Colonic mucosa (tissue), 4 donors: Measurements from ENCODE around the gene SORT1. TPM values are rescaled to one million over a fixed set of nuclear protein-coding genes. Genes with fewer than 3 reads are reported as not detected.
"Not testable (repeated sequence)": the region's sequence is repeated elsewhere in the genome, so short reads cannot be mapped to it uniquely, and the experiment has no call there.

Experiments
- DNase-seq: peaks from one replicate; pipeline ENCODE4 v3.0.0-alpha.2; 2020
- H3K27ac ChIP-seq: fragments of 200-600 bp; one replicate; pipeline ENCODE4 v1.8.0; 2021
- H3K27me3 ChIP-seq: fragments of 200-600 bp; one replicate; pipeline ENCODE4 v1.8.0; 2021
- H3K36me3 ChIP-seq: fragments of 200-600 bp; one replicate; pipeline ENCODE4 v1.8.0; 2021
- H3K4me1 ChIP-seq: fragments of 200-600 bp; one replicate; pipeline ENCODE4 v1.8.0; 2021; ENCODE audit warnings: mild to moderate bottlenecking
- H3K4me3 ChIP-seq: fragments of 200-600 bp; one replicate; pipeline ENCODE4 v1.8.0; 2021
- H3K9ac ChIP-seq, 2 donors: one replicate each; pipeline ENCODE4 v1.7.0; 2013; ENCODE audit warnings: control low read depth in 2 of 2, low read depth in 2 of 2, low read length in 2 of 2
- H3K9me3 ChIP-seq: fragments of 200-600 bp; one replicate; pipeline ENCODE4 v1.8.0; 2021
- intact Hi-C: fragments of 100-400 bp; cut with DNase I; formaldehyde crosslinking; loops from one replicate; pipeline ENCODE4 v1.14.1; 2022
- total RNA-seq, 2 donors: library from RNA; stranded (reverse); fragmentation: NEBNext Ultra II Directional in 1 of 2; extraction: Animal tissue kit (Norgen Biotek cat#: 25700) in 1 of 2; gene quantifications; one replicate each; pipeline ENCODE4 v1.2.1, GENCODE V29; 2021
- TF ChIP-seq, protein P1 (sequence below): fragments of 200-600 bp; IDR thresholded peaks from one replicate; pipeline ENCODE4 v1.8.0; 2022; ENCODE audit warnings: antibody characterized with exemption, mild to moderate bottlenecking
- donor health status: healthy.
- donor health status: DM: no; HTN: no; CAD: no.
- donor health status: DM: no; HTN: no; CAD: no.

SORT1 gene
- total RNA-seq, 2 donors from 2014 or later = 76.2 to 134 TPM

DNA sequence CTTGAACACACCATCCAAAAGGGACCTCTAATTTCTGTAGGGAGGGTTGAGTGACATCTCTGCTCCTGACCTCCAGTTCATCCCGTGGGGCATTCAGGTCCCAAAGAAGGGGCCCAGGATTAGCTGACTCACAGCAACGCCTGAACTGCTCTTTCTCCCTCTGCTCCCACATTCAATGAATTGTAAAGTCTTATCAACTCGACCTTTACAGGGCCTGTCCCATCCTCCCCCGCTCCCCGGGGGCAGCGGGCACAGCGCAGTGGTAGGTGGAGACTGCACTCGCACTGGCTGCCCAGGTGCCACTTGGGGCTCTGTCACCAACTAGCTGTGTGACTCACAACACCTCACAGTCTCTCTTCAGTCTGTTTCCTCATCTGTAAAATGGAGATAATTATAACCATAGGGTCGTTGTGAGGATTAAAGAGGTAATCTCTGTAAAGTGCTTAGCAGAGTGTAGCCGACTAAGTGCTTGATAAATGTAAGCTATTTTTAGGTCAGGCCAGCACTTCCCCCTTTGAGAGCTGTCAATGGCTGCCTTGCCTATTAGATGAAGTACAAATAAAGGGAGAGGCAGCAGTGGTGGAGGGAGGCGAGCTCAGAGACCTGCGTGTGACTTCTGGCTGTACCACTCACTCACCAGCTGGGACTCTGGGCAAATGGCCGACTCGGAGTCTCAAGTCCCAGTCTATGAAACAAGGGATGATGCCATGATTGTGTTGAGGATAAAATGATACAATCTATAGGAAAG, 90.3 kb downstream of the SORT1 start:
- H3K4me1 ChIP-seq = no peaks in the 10 kb centered on the region
- no peaks in the 10 kb centered on the region for H3K9me3 ChIP-seq
- H3K27me3 ChIP-seq = no peaks in the 10 kb centered on the region
- TF ChIP-seq, protein P1, sequence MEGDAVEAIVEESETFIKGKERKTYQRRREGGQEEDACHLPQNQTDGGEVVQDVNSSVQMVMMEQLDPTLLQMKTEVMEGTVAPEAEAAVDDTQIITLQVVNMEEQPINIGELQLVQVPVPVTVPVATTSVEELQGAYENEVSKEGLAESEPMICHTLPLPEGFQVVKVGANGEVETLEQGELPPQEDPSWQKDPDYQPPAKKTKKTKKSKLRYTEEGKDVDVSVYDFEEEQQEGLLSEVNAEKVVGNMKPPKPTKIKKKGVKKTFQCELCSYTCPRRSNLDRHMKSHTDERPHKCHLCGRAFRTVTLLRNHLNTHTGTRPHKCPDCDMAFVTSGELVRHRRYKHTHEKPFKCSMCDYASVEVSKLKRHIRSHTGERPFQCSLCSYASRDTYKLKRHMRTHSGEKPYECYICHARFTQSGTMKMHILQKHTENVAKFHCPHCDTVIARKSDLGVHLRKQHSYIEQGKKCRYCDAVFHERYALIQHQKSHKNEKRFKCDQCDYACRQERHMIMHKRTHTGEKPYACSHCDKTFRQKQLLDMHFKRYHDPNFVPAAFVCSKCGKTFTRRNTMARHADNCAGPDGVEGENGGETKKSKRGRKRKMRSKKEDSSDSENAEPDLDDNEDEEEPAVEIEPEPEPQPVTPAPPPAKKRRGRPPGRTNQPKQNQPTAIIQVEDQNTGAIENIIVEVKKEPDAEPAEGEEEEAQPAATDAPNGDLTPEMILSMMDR = no peak
- intact Hi-C loops = no loop called here
- no peak for DNase-seq
- H3K4me3 ChIP-seq = no peak overlapping the region
- no peak overlapping the region for H3K9ac ChIP-seq
- H3K27ac ChIP-seq = no peak overlapping the region
- no peaks in the 10 kb centered on the region for H3K36me3 ChIP-seq

DNA sequence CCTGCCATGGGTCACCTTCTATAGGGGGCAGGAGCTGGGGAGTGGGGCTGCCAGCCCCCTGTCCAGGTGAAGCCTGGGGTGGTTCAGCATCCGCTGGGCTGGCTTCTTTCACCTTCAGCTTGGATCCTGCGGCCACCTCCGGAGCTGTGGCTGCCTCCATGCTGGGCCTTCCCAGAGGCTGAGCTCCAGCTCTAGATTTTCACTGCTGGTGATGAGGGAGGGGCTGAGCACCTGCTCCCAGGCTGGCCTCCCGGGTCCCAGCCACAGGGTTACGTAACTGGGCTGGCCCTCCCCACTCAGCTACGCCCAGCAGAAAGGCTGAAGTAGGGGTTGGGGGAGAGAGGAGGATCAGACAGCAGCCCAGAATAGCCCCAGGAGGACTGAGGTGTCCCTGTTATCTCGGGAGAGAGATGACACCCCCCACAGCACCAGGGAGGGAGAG, 90.9 kb downstream of the SORT1 start, which contains the start of gene MYBPHL:
TSS of gene MYBPHL (minus strand) at position 180 of the 442 bp plus-strand sequence. CDS start at position 160, 20 bp downstream.
- no peak within 1 kb of the TSS for H3K4me3 ChIP-seq
- no peaks in the 10 kb centered on the region for H3K9me3 ChIP-seq
- DNase-seq = no peak
- intact Hi-C loops = no loop called here
- H3K36me3 ChIP-seq = no peaks in the 10 kb centered on the region
- TF ChIP-seq, protein P1 = no peak
- H3K27ac ChIP-seq = no peak within 1 kb of the TSS
- H3K4me1 ChIP-seq = no peaks in the 10 kb centered on the region
- no peak within 1 kb of the TSS for H3K9ac ChIP-seq
- H3K27me3 ChIP-seq = no peaks in the 10 kb centered on the region

DNA sequence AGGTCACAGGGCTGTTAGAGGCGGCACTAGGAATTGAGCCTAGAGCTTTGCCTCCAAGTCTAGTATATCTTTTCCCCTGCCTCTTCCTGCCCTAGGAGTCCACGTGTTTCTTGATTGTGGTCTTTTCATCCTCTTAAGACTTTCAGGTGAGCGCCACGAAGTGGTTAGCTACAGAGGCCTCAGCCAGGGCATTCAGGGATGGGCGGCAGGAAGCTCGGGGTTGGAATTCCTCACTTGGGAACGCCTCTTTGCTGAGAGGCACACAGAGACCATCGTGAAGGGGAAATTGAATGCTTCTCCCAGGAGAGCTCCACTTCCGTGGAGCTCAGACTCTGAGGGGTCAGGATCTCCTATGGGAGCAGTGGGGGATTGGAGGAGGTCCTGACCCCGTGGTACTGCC, 91.7 kb downstream of the SORT1 start:
- H3K27me3 ChIP-seq, DNase-seq, H3K9me3 ChIP-seq, H3K9ac ChIP-seq, H3K27ac ChIP-seq, H3K36me3 ChIP-seq, H3K4me1 ChIP-seq, intact Hi-C loops, H3K4me3 ChIP-seq: not testable (repeated sequence)

DNA sequence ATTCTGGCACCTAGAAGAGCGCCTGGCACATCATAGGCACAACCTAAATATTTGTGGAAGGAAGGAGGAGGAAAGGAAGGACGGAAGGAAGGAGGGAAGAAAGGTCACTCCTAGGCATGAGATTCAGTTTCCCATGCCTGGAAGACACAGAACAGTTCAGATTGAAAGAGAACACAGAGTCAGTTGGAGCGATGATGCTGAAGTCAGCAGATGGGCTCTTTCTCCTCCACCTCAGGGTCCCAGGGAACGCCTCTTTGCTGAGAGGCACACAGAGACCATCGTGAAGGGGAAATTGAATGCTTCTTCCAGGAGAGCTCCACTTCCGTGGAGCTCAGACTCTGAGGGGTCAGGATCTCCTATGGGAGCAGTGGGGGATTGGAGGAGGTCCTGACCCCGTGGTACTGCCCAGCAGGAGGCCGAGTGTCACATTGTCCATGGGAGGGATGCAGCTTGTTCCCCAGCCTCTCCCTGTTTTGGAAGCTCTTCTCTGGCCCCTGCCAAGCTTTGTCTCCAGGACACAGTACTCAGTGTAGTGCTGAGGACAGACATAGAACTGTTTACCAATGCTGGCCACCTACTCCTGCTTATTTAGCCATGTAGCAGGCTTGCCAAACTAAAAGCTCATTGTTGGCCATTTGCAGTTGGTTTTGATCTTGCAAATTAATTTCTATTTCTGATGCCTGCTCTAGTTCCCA, 93.3 kb downstream of the SORT1 start:
- TF ChIP-seq, protein P1 = no peak
- Histone ChIP-seq H3K27ac (no peak overlapping the region), H3K9me3 (no peaks in the 10 kb centered on the region), H3K4me3 (no peak overlapping the region), H3K9ac (no peak overlapping the region), H3K36me3 (no peaks in the 10 kb centered on the region), H3K27me3 (no peaks in the 10 kb centered on the region), H3K4me1 (no peaks in the 10 kb centered on the region)
- no peak for DNase-seq
- intact Hi-C loops = no loop called here

DNA sequence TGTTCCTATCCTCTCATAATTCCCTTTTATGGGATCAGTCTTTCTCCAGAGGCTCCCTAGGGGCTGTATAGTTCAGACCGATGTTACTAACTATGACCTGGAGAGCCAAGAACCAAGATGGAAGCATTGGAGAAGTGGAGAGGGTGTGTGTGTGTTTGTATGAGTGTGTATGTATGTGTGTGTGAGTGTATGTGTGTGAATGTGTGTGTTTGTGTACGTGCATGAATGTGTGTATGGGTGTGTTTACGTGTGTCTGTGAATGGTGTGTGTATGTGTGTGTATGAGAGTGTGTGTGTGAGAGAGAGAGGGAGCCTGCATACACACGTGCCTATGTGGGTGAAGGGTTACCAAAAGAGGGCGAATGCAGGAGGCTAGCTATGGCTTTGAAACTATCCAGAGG, 95.8 kb downstream of the SORT1 start:
- H3K27me3 ChIP-seq = no peaks in the 10 kb centered on the region
- H3K27ac ChIP-seq = no peak overlapping the region
- no peaks in the 10 kb centered on the region for H3K9me3 ChIP-seq
- no peaks in the 10 kb centered on the region for H3K4me1 ChIP-seq
- H3K4me3 ChIP-seq = no peak overlapping the region
- TF ChIP-seq, protein P1 = no peak
- DNase-seq = no peak
- no peak overlapping the region for H3K9ac ChIP-seq
- intact Hi-C loops = no loop called here
- H3K36me3 ChIP-seq = no peaks in the 10 kb centered on the region
